HEK293 (cell line): ENCODE data around the gene PPP1R12C.

Source experiments
- CTCF ChIA-PET: fragments of 350-600 bp; formaldehyde crosslinking; extraction: SDS; loops from one replicate; lab custom pipeline; 2021; ENCODE audit warnings: antibody characterized with exemption; lab: Yijun Ruan, JAX
- POLR2A ChIA-PET: fragments of 300-600 bp; formaldehyde crosslinking; extraction: SDS; loops from one replicate; lab custom pipeline; 2020; ENCODE audit warnings: antibody characterized with exemption, inconsistent platforms; lab: Yijun Ruan, JAX
- H3K27ac ChIP-seq: fragments of 200-500 bp; sonication (Bioruptor generic); 2 replicates; pipeline ENCODE4 v1.5.1; 2014; ENCODE audit warnings: low read depth, low read length, control low read depth, inconsistent platforms; ENCODE audit errors: extremely low read depth
- H3K36me3 ChIP-seq, 2 experiments: fragments of 200-500 bp in 1 of 2; sonication (Bioruptor generic) in 1 of 2; 1 replicate in 1 of 2; 2 replicates in 1 of 2; pipeline ENCODE4 v1.5.1; 2014 to 2017; ENCODE audit warnings: inconsistent platforms in 2 of 2, low read length in 2 of 2; ENCODE audit not compliant: control insufficient read depth in 2 of 2, insufficient read depth in 1 of 2
- H3K4me1 ChIP-seq: fragments of 200-500 bp; sonication (Bioruptor generic); 2 replicates; pipeline ENCODE4 v1.5.1; 2014; ENCODE audit warnings: mild to moderate bottlenecking, low read length, inconsistent platforms; ENCODE audit not compliant: control insufficient read depth, insufficient read depth
- H3K4me3 ChIP-seq: 2 replicates; pipeline ENCODE4 v1.5.1; 2011; ENCODE audit warnings: low read depth, mild to moderate bottlenecking, control low read depth, low read length, moderate library complexity
- H3K9me3 ChIP-seq: fragments of 200-500 bp; sonication (Bioruptor generic); 2 replicates; pipeline ENCODE4 v1.5.1; 2014; ENCODE audit warnings: low read depth, low read length, inconsistent platforms; ENCODE audit not compliant: control insufficient read depth, insufficient read depth
- KLF10 ChIP-seq: fragments of 450-650 bp; IDR thresholded peaks from 2 replicates; pipeline ENCODE4 v1.5.1; 2018; ENCODE audit warnings: missing biosample characterization, mild to moderate bottlenecking, missing genetic modification characterization
- SETDB1 ChIP-seq: IDR thresholded peaks from one replicate; pipeline ENCODE4 v1.6.1; 2017; ENCODE audit warnings: mild to moderate bottlenecking, low read length, moderate library complexity, mixed read lengths; ENCODE audit not compliant: insufficient read length
- ZNF133 ChIP-seq: fragments of 450-650 bp; formaldehyde crosslinking; IDR thresholded peaks from 2 replicates; pipeline ENCODE4 v1.5.1; 2016; ENCODE audit warnings: missing biosample characterization, missing genetic modification characterization
- ZNF514 ChIP-seq: fragments of 450-650 bp; formaldehyde crosslinking; IDR thresholded peaks from 2 replicates; pipeline ENCODE4 v1.5.1; 2016; ENCODE audit warnings: missing biosample characterization, missing genetic modification characterization
- ZNF561 ChIP-seq: fragments of 450-650 bp; IDR thresholded peaks from 2 replicates; pipeline ENCODE4 v1.5.1; 2018; ENCODE audit warnings: missing biosample characterization, missing genetic modification characterization, borderline replicate concordance
- ZNF776 ChIP-seq: fragments of 450-650 bp; formaldehyde crosslinking; IDR thresholded peaks from 2 replicates; pipeline ENCODE4 v1.5.0; 2017; ENCODE audit warnings: missing biosample characterization, missing genetic modification characterization, borderline replicate concordance
- ZNF792 ChIP-seq: fragments of 450-650 bp; formaldehyde crosslinking; IDR thresholded peaks from 2 replicates; pipeline ENCODE4 v1.5.1; 2016; ENCODE audit warnings: missing biosample characterization, missing genetic modification characterization
- TF ChIP-seq, protein P1 (sequence below): fragments of 450-650 bp; IDR thresholded peaks from 2 replicates; pipeline ENCODE4 v1.5.1; 2018; ENCODE audit warnings: missing biosample characterization, missing genetic modification characterization
- TF ChIP-seq, protein P2 (sequence below): fragments of 450-650 bp; formaldehyde crosslinking; IDR thresholded peaks from 2 replicates; pipeline ENCODE4 v1.5.1; 2017; ENCODE audit warnings: missing biosample characterization, mild to moderate bottlenecking, missing genetic modification characterization, moderate library complexity
- TF ChIP-seq, protein P3 (sequence below): fragments of 450-650 bp; formaldehyde crosslinking; conservative IDR thresholded peaks from 2 replicates; pipeline ENCODE4 v1.5.1; 2016; ENCODE audit warnings: low read depth, missing biosample characterization, missing genetic modification characterization
- TF ChIP-seq, protein P4 (sequence below): fragments of 450-650 bp; formaldehyde crosslinking; IDR thresholded peaks from 2 replicates; pipeline ENCODE4 v1.5.1; 2016; ENCODE audit warnings: missing biosample characterization, missing genetic modification characterization
- TF ChIP-seq, protein P5 (sequence below): fragments of 450-650 bp; formaldehyde crosslinking; IDR thresholded peaks from 2 replicates; pipeline ENCODE4 v1.5.1; 2016; ENCODE audit warnings: missing biosample characterization, missing genetic modification characterization, borderline replicate concordance
- TF ChIP-seq, protein P6 (sequence below): sonication (generic); formaldehyde crosslinking; IDR thresholded peaks from 2 replicates; pipeline ENCODE4 v1.8.1; 2022; ENCODE audit warnings: mild to moderate bottlenecking, moderate library complexity, missing genetic modification reagents

PPP1R12C gene

DNA sequence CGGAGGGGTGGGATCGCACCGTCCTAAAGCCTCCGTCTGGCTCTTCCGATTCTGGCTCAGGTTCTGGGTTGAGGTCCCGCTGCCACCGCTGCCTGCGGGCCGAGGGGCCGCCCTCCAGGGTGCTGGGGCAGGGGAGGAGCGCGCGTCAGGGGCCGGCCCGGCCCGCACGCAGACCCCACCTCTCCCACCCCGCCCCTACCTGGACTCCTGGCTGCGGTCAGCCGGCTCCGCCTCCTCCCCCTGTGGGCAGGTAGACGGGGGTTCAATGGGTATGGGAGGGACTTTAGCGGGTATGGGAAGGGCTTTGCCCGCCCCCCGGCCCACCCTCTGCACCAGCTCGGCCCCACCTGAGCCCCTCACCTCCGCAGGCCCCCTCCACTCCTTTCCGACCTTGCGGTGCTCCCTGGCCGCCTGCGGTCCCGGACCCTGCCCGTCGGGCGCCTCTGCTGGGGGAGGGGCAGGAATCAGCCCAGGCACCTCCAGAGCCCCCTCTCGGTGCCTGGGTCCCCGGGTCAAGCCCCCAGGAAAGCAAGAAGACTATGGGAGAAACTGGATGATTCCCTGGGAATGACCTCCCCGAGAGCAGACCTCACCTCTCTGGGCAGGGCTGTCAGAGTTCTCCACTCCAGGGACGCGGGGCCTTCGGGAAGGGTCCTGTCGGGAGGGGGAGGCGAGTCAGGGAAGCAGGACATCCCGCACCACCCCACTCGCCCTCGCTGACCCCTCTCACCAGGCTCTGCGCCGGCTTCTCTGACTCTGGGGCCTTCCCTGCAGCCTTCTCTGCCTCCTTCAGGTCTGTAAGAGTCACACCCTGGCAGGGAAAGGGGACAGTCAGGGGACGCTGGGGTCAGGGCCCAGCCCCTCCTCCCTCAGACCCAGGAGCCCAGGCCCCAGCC, 24.8 kb downstream of the PPP1R12C start:
- POLR2A ChIA-PET: interaction anchor here (0.6 kb wide), 1 partner anchor 10 kb away, joined by 4 read pairs; no protein-coding TSS in a partner anchor
- Histone ChIP-seq H3K36me3 (peaks cover 4 to 36% of the 10 kb centered on the region in 2 experiments; a peak in 2 of 3 replicates), H3K4me3 (no peak overlapping the region), H3K4me1 (no peaks in the 10 kb centered on the region)
- TF ChIP-seq, protein P1, sequence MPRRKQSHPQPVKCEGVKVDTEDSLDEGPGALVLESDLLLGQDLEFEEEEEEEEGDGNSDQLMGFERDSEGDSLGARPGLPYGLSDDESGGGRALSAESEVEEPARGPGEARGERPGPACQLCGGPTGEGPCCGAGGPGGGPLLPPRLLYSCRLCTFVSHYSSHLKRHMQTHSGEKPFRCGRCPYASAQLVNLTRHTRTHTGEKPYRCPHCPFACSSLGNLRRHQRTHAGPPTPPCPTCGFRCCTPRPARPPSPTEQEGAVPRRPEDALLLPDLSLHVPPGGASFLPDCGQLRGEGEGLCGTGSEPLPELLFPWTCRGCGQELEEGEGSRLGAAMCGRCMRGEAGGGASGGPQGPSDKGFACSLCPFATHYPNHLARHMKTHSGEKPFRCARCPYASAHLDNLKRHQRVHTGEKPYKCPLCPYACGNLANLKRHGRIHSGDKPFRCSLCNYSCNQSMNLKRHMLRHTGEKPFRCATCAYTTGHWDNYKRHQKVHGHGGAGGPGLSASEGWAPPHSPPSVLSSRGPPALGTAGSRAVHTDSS (tag by site-specific recombination): no peak
- no peak for TF ChIP-seq ZNF561 (tag by site-specific recombination)
- TF ChIP-seq, all 188 proteins: peak for 0
- CTCF ChIA-PET: no interaction called here
- Histone ChIP-seq H3K27ac (no peak overlapping the region), H3K9me3 (no peaks in the 10 kb centered on the region)

DNA sequence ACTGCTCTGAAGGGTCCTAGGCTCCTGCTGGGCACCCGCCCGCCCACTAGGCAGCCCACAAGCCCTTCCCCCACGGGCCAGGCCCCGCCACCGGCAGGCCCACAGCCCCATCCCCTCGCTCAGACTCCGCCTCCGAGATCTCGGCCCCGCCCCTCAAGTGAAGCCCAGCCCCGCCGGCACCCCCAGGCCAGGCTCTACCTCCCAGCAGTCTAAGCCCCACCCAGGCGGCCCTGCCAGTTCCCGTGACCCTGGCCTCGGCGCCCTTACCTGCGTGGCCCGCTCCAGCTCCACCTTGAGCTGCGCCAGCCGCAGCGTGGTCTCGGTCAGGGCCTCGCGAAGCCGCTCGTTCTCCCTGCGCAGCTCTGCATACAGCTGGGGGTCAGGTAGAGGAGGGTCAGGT, 25.5 kb downstream of the PPP1R12C start:
- ChIA-PET POLR2A (no interaction called here), CTCF (no interaction called here)
- Histone ChIP-seq H3K4me1 (no peaks in the 10 kb centered on the region), H3K4me3 (no peak overlapping the region), H3K36me3 (peaks cover 4 to 43% of the 10 kb centered on the region in 2 experiments; a peak in 2 of 3 replicates), H3K9me3 (no peaks in the 10 kb centered on the region), H3K27ac (no peak overlapping the region)
- TF ChIP-seq, protein P2, sequence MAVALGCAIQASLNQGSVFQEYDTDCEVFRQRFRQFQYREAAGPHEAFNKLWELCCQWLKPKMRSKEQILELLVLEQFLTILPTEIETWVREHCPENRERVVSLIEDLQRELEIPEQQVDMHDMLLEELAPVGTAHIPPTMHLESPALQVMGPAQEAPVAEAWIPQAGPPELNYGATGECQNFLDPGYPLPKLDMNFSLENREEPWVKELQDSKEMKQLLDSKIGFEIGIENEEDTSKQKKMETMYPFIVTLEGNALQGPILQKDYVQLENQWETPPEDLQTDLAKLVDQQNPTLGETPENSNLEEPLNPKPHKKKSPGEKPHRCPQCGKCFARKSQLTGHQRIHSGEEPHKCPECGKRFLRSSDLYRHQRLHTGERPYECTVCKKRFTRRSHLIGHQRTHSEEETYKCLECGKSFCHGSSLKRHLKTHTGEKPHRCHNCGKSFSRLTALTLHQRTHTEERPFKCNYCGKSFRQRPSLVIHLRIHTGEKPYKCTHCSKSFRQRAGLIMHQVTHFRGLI (tag by site-specific recombination): 0 out of 2 replicates have a peak, but pooled peaks have one; percentile 16
- TF ChIP-seq SETDB1: no peak

DNA sequence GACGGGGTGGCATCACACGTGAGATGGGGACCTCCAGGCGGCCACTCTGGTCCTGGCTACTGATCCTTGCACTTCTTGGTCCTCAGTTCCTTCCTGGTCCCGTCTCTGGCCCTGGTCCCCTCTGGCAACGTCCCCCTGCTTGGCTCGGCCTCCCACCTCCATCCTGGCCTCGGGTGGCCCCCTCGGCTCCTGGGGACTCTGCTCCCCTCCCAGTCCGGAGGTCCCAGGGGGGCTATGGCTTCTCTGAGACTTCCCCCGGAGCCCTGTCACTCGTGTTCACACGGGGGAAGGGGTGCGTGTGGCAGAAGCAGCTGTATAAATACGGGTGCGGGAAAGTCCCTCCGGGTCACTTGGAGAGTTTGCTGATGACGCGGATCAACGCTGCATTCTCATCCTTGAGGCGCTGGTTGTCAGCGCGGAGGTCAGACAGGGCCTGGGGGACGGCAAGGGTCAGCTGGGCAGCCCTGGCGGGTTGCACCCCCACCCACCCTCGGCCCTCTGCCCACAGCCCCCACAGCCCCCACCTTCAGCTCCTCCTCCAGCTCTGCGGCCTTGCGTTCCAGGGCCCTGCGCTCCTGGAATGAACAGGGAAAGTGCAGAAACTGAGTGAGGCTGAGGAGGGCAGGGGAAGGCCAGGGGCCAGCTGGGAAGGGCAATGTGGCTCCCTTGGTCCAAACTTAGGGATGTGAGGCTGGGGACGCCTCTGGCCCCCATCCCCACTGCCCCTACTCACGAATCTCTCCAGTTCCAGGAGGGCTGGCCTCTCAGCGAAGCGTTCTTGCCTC, 26.1 kb downstream of the PPP1R12C start:
- no peak overlapping the region for H3K4me3 ChIP-seq
- peaks cover 4 to 44% of the 10 kb centered on the region in 2 experiments; a peak in 2 of 3 replicates for H3K36me3 ChIP-seq
- no peak overlapping the region for H3K27ac ChIP-seq
- no peaks in the 10 kb centered on the region for H3K4me1 ChIP-seq
- no peaks in the 10 kb centered on the region for H3K9me3 ChIP-seq
- CTCF ChIA-PET: interaction anchor here (0.5 to 3.4 kb wide), 7 partner anchors 9 to 620 kb away, joined by 3 to 35 read pairs (median 3); no protein-coding TSS in a partner anchor
- POLR2A ChIA-PET: no interaction called here
- TF ChIP-seq KLF10 (tag by site-specific recombination): no peak
- TF ChIP-seq, protein P3, sequence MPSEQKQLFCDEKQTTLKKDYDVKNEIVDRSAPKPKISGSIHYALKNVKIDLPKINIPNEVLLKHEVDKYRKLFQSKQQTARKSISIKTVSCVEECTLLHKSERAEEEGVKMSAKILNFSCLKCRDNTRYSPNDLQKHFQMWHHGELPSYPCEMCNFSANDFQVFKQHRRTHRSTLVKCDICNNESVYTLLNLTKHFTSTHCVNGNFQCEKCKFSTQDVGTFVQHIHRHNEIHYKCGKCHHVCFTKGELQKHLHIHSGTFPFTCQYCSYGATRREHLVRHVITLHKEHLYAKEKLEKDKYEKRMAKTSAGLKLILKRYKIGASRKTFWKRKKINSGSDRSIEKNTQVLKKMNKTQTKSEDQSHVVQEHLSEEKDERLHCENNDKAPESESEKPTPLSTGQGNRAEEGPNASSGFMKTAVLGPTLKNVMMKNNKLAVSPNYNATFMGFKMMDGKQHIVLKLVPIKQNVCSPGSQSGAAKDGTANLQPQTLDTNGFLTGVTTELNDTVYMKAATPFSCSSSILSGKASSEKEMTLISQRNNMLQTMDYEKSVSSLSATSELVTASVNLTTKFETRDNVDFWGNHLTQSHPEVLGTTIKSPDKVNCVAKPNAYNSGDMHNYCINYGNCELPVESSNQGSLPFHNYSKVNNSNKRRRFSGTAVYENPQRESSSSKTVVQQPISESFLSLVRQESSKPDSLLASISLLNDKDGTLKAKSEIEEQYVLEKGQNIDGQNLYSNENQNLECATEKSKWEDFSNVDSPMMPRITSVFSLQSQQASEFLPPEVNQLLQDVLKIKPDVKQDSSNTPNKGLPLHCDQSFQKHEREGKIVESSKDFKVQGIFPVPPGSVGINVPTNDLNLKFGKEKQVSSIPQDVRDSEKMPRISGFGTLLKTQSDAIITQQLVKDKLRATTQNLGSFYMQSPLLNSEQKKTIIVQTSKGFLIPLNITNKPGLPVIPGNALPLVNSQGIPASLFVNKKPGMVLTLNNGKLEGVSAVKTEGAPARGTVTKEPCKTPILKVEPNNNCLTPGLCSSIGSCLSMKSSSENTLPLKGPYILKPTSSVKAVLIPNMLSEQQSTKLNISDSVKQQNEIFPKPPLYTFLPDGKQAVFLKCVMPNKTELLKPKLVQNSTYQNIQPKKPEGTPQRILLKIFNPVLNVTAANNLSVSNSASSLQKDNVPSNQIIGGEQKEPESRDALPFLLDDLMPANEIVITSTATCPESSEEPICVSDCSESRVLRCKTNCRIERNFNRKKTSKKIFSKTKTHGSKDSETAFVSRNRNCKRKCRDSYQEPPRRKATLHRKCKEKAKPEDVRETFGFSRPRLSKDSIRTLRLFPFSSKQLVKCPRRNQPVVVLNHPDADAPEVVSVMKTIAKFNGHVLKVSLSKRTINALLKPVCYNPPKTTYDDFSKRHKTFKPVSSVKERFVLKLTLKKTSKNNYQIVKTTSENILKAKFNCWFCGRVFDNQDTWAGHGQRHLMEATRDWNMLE (tag by site-specific recombination): no peak
- no peak for TF ChIP-seq ZNF792 (tag by site-specific recombination)
- TF ChIP-seq ZNF776 (tag by site-specific recombination): no peak
- TF ChIP-seq, protein P4, sequence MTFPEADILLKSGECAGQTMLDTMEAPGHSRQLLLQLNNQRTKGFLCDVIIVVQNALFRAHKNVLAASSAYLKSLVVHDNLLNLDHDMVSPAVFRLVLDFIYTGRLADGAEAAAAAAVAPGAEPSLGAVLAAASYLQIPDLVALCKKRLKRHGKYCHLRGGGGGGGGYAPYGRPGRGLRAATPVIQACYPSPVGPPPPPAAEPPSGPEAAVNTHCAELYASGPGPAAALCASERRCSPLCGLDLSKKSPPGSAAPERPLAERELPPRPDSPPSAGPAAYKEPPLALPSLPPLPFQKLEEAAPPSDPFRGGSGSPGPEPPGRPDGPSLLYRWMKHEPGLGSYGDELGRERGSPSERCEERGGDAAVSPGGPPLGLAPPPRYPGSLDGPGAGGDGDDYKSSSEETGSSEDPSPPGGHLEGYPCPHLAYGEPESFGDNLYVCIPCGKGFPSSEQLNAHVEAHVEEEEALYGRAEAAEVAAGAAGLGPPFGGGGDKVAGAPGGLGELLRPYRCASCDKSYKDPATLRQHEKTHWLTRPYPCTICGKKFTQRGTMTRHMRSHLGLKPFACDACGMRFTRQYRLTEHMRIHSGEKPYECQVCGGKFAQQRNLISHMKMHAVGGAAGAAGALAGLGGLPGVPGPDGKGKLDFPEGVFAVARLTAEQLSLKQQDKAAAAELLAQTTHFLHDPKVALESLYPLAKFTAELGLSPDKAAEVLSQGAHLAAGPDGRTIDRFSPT: no peak
- TF ChIP-seq ZNF133 (tag by site-specific recombination): no peak
- TF ChIP-seq ZNF514: no peak
- TF ChIP-seq, protein P5, sequence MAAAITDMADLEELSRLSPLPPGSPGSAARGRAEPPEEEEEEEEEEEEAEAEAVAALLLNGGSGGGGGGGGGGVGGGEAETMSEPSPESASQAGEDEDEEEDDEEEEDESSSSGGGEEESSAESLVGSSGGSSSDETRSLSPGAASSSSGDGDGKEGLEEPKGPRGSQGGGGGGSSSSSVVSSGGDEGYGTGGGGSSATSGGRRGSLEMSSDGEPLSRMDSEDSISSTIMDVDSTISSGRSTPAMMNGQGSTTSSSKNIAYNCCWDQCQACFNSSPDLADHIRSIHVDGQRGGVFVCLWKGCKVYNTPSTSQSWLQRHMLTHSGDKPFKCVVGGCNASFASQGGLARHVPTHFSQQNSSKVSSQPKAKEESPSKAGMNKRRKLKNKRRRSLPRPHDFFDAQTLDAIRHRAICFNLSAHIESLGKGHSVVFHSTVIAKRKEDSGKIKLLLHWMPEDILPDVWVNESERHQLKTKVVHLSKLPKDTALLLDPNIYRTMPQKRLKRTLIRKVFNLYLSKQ (tag by site-specific recombination): no peak
- TF ChIP-seq, protein P6, sequence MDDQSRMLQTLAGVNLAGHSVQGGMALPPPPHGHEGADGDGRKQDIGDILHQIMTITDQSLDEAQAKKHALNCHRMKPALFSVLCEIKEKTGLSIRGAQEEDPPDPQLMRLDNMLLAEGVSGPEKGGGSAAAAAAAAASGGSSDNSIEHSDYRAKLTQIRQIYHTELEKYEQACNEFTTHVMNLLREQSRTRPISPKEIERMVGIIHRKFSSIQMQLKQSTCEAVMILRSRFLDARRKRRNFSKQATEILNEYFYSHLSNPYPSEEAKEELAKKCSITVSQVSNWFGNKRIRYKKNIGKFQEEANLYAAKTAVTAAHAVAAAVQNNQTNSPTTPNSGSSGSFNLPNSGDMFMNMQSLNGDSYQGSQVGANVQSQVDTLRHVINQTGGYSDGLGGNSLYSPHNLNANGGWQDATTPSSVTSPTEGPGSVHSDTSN (CRISPR knock-in tag): no peak
